ENCODE measurements around the gene CSNK1G2. TPM values are rescaled to one million over a fixed set of nuclear protein-coding genes. Genes with fewer than 3 reads are reported as not detected.

The CSNK1G2 gene
- total RNA-seq, 2 donors from 2014 or later, result 29.0 to 35.8 TPM

DNA sequence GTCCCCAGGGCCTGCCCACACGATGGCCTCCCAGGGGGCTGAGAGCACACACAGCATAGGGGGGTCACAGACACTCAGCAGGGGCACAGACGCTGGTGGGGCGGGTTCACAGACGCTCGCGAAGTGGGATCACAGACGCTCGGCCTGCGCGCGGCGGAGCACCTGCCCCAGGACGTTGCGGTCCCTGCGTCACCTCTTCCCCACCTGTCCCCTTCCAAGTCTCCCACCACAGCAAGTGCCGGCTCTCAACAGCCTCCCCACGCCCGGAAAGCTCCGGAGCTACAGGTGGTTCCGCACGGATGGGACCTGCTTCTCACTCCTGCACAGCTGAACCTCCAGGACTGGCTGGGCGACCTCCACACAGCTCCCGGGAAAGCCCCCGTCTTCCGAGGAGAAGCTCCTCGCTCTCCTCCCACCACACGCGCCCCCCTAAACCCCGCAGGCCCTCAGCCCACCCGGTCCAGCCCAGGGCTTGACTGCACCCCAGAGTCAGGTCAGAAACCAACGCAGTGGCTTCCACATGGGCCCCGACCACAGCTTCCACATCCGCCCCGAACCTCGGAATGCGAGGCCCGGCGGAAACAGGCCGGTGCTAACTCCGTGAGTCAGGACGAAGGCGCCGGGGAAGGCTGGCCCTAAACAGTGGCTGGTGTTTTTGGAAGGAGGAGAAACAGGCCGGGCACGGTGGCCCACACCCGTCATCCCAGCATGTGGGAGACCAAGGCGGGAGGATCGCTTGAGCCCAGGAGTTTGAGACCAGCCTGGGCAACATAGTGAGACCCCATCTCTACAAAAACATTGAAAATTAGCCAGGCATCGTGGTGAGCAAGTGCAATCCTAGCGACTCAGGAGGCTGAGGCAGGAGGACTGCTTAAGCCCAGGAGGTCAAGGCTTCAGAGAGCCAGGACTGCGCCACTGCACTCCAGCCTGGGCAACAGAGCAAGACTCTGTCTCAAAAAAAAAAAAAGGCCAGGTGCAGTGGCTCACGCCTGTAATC, 58.0 kb downstream of the CSNK1G2 start:
- peaks cover 27% of the 10 kb centered on the region for H3K36me3 ChIP-seq
- TF ChIP-seq, protein P1, sequence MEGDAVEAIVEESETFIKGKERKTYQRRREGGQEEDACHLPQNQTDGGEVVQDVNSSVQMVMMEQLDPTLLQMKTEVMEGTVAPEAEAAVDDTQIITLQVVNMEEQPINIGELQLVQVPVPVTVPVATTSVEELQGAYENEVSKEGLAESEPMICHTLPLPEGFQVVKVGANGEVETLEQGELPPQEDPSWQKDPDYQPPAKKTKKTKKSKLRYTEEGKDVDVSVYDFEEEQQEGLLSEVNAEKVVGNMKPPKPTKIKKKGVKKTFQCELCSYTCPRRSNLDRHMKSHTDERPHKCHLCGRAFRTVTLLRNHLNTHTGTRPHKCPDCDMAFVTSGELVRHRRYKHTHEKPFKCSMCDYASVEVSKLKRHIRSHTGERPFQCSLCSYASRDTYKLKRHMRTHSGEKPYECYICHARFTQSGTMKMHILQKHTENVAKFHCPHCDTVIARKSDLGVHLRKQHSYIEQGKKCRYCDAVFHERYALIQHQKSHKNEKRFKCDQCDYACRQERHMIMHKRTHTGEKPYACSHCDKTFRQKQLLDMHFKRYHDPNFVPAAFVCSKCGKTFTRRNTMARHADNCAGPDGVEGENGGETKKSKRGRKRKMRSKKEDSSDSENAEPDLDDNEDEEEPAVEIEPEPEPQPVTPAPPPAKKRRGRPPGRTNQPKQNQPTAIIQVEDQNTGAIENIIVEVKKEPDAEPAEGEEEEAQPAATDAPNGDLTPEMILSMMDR (IDR thresholded peaks at IDR 0.05), result no peak
- no peaks in the 10 kb centered on the region for H3K9me3 ChIP-seq
- H3K4me1 ChIP-seq, result no peaks in the 10 kb centered on the region
- H3K4me3 ChIP-seq, result no peak overlapping the region
- no peak overlapping the region for H3K27ac ChIP-seq
- H3K27me3 ChIP-seq, result no peaks in the 10 kb centered on the region
- DNase-seq (ENCODE audit: low spot score), result no peak

DNA sequence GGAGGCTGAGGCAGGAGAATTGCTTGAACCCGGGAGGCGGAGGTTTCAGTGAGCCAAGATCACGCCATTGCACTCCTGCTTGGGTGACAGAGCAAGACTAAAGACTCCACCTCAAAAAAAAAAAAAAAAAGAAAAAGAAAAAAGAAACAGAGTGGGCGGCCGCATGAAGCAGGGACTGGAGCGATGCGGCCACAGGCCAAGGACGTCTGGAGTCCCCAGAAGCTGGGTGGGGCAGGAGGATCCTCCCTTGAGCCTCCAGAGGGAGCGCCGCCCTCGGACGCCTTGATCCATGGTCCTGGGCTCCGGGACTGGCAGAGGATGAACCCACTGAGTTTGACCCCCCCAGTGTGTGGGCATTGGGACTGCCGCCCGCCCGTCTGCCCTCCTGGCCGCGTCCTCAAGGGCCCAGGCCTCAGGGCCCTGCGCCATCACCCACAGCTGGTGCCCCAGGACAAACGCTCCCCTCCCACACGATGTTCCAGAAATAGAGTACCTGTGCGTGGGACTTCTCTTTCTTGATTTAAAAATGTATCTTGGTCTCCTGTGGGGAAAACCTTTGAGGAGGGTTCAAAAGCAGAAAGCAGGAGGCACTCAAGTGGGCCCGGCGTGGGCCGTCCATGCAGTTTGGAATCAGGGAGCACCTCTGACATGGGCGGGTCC, 59.0 kb downstream of the CSNK1G2 start:
- TF ChIP-seq, protein P1 (IDR thresholded peaks at IDR 0.05), result no peak
- H3K4me1 ChIP-seq, result no peaks in the 10 kb centered on the region
- no peak for DNase-seq (ENCODE audit: low spot score)
- H3K4me3 ChIP-seq, result no peak overlapping the region
- H3K36me3 ChIP-seq, result peaks cover 27% of the 10 kb centered on the region
- H3K27ac ChIP-seq, result no peak overlapping the region
- no peaks in the 10 kb centered on the region for H3K27me3 ChIP-seq
- H3K9me3 ChIP-seq, result no peaks in the 10 kb centered on the region

DNA sequence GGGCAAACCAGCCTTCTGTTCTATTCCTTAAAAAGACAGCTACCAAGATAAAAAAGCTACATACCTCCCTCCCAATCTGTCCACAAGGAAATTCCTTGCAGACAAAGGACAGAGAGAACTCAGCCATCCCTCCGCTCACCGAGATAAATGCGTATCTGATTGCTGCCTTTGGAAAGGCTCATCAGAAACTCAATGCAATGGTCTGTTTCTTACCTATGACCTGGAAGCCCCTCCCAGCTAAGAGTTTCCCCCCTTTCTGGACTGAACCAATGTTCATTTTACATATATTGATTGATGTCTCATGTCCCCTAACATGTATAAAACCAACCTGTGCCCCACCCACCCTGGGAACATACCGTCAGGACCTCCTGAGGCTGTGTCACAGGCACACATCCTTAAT, 62.9 kb downstream of the CSNK1G2 start:
- Histone ChIP-seq H3K9me3 (no peaks in the 10 kb centered on the region), H3K4me3 (no peak overlapping the region), H3K27me3 (no peaks in the 10 kb centered on the region), H3K36me3 (peaks cover 16% of the 10 kb centered on the region), H3K27ac (no peak overlapping the region), H3K4me1 (no peaks in the 10 kb centered on the region)
- no peak for DNase-seq (ENCODE audit: low spot score)
- TF ChIP-seq, protein P1 (IDR thresholded peaks at IDR 0.05), result no peak

DNA sequence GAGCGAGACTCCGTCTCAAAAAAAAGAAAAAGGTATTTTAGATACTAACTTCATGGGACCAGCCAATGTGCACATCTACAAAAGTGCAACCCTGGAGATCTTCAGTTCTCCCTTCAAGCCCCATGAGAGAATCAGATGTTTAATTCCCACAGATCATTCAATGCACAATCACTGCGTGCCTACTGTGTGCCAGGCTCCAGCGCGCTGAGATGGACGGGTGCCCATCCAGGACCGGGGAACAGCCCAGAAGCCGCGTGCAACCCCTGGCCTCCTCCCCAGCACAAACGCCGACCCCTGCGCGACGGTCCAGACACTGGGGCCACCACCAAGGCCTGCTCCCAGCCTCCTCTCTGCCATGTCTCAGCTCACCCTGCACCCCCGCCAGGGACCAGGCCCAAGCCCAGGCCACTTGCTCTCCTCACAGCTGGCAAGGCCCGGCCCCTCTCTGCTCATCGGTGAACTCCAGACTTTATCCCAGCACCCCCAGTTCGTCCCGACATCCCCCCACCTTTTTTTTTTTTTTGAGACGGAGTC, 69.2 kb downstream of the CSNK1G2 start:
- Histone ChIP-seq H3K27me3 (no peaks in the 10 kb centered on the region), H3K4me3 (no peak overlapping the region), H3K36me3 (no peaks in the 10 kb centered on the region), H3K27ac (no peak overlapping the region), H3K4me1 (peaks cover 0 to 17% of the 10 kb centered on the region in 2 donors), H3K9me3 (no peaks in the 10 kb centered on the region)
- no peak for DNase-seq (ENCODE audit: low spot score)
- TF ChIP-seq, protein P1 (IDR thresholded peaks at IDR 0.05), result no peak

DNA sequence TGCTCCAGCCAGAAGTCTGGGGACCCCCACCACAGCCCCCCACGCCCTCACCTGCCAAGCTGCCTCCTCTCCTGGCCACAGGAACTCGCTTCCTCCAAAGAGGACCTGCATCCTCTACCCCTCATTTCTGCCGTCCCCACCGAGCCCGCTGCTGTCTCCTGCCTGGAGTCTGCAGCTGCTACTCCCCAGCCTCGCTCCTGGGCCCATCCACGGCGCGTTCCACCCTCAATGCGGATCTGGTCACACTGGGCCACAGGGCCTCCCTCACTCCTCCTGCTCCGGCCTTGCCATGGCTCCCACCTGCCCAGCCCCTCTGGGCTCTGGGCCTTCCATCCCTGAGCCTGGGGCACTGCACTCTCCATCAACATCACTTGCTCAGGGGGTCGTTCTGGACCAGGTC, 70.2 kb downstream of the CSNK1G2 start:
- H3K4me1 ChIP-seq, result peaks cover 0 to 20% of the 10 kb centered on the region in 2 donors
- TF ChIP-seq, protein P1 (IDR thresholded peaks at IDR 0.05), result no peak
- H3K36me3 ChIP-seq, result no peaks in the 10 kb centered on the region
- H3K27me3 ChIP-seq, result no peaks in the 10 kb centered on the region
- no peak for DNase-seq (ENCODE audit: low spot score)
- no peak overlapping the region for H3K4me3 ChIP-seq
- H3K9me3 ChIP-seq, result no peaks in the 10 kb centered on the region
- no peak overlapping the region for H3K27ac ChIP-seq

Measured in right atrium auricular region (tissue), 2 donors.